ENCODE data around the gene RGS18.

- TF ChIP-seq CTCF (conservative IDR thresholded peaks at IDR 0.05; ENCODE audit: low read depth in 2 of 2) (no peak), POLR2AphosphoS5 (IDR thresholded peaks at IDR 0.05; ENCODE audit: low read depth) (no peak), EZH2phosphoT487 (IDR thresholded peaks at IDR 0.05; ENCODE audit: unreplicated experiment) (no peak), EZH2 (IDR thresholded peaks at IDR 0.05; ENCODE audit: low read depth, unreplicated experiment) (no peak), ETS1 (IDR thresholded peaks at IDR 0.05) (no peak), REST (IDR thresholded peaks at IDR 0.05; ENCODE audit: unreplicated experiment) (no peak), ZNF331 (CRISPR knock-in tag; IDR thresholded peaks at IDR 0.05; ENCODE audit: low read depth) (no peak), CREB1 (CRISPR knock-in tag; IDR thresholded peaks at IDR 0.05; ENCODE audit: low read depth) (no peak), ZNF114 (CRISPR knock-in tag; IDR thresholded peaks at IDR 0.05) (no peak), JUNB (IDR thresholded peaks at IDR 0.05; ENCODE audit: unreplicated experiment) (no peak)
Measured at GRCh38 chr1:192235127-192235526, 76.9 kb downstream of the RGS18 start.
